ENCODE results near the gene ABCG4. TPM values are rescaled to one million over a fixed set of nuclear protein-coding genes. Genes with fewer than 3 reads are reported as not detected.

ABCG4 gene
- total RNA-seq, 1 experiment from 2014 or later: 1.9 TPM

- no peak for TF ChIP-seq CTCF (IDR thresholded peaks at IDR 0.05 in 2 of 3, conservative IDR thresholded peaks at IDR 0.05 in 1 of 3; ENCODE audit: borderline replicate concordance in 1 of 3, insufficient read depth in 1 of 3, low read depth in 2 of 3, low read length in 2 of 3)
- TF ChIP-seq CBX3 (IDR thresholded peaks at IDR 0.05; ENCODE audit: low read depth): no peak
- TF ChIP-seq ZNF274 (IDR thresholded peaks at IDR 0.05; ENCODE audit: low read depth, low read length): no peak
- TF ChIP-seq SIN3A (IDR thresholded peaks at IDR 0.05; ENCODE audit: low read depth): no peak
- no peak for TF ChIP-seq MAX (IDR thresholded peaks at IDR 0.05)
- no peak for TF ChIP-seq ZBTB33 (IDR thresholded peaks at IDR 0.05; ENCODE audit: extremely low read depth, insufficient replicate concordance, low read length)
- TF ChIP-seq SRF (IDR thresholded peaks at IDR 0.05; ENCODE audit: low read depth): no peak
These were observed 58.6 kb downstream of the ABCG4 start (continued) for GRCh38 chr11:119207415-119207960.

DNA sequence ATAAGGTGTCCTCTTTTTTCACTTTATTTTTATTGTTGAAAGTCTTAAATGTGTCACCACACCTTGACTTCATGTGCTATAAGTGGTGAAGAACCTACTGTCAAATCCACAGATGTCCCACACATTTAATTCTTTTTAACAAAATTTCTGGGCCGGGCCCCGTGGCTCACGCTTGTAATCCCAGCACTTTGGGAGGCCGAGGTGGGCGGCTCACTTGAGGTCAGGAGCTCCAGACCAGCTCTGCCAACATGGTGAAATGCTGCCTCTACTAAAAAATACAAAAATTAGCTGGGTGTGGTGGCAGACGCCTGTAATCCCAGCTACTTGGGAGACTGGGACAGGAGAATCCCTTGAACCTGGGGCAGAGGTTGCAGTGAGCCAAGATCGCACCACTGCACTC, 60.3 kb downstream of the ABCG4 start:
- DNase-seq (ENCODE audit: low read depth, low spot score) (no peak), ATAC-seq (no peak)
- POLR2A ChIA-PET: no interaction called here
- Histone ChIP-seq H3K9me2 (ENCODE audit: insufficient read depth) (no peaks in the 10 kb centered on the region), H4K20me1 (ENCODE audit: insufficient read depth) (no peaks in the 10 kb centered on the region), H3K4me2 (ENCODE audit: low read length) (no peak overlapping the region), H2AFZ (ENCODE audit: low read depth, low read length, poor library complexity, severe bottlenecking) (no peak overlapping the region), H3K79me2 (ENCODE audit: insufficient read depth, low read length) (peaks cover 66% of the 10 kb centered on the region), H3K36me3 (ENCODE audit: control insufficient read depth in 1 of 2, insufficient read depth in 2 of 2, low read length in 2 of 2) (no peaks in the 10 kb centered on the region), H3K9me3 (ENCODE audit: control insufficient read depth in 1 of 2, insufficient read depth in 1 of 2, low read depth in 1 of 2, low read length in 2 of 2) (no peaks in the 10 kb centered on the region), H3K4me1 (ENCODE audit: control insufficient read depth in 1 of 2, insufficient read depth in 2 of 2, low read length in 2 of 2) (peaks cover 10 to 16% of the 10 kb centered on the region in 2 experiments), H3K9ac (ENCODE audit: low read length) (no peak overlapping the region), H3K27me3 (ENCODE audit: insufficient read depth, low read length) (no peaks in the 10 kb centered on the region), H3K27ac (ENCODE audit: low read depth, low read length) (no peak overlapping the region), H3K4me3 (replicated peaks in 1 of 2; ENCODE audit: low read depth in 1 of 2, low read length in 2 of 2) (no peak overlapping the region)
- intact Hi-C loops (cut with micrococcal nuclease): loop anchor here (5.0 kb wide), 1 partner anchor 263 kb away; no protein-coding TSS in a partner anchor
- CTCF ChIA-PET: no interaction called here
- RAD21 ChIA-PET (ENCODE audit: low non-redundant PET in 1 of 2, low total read pairs in 2 of 2, uncharacterized antibody in 2 of 2, unreplicated experiment in 2 of 2): no interaction called here
- BruUV-seq (replicated peaks): no TSS peak
- TF ChIP-seq ZBTB33 (IDR thresholded peaks at IDR 0.05; ENCODE audit: extremely low read depth, insufficient replicate concordance, low read length) (no peak), EGR1 (IDR thresholded peaks at IDR 0.05; ENCODE audit: low read depth) (no peak), POLR2AphosphoS5 (IDR thresholded peaks at IDR 0.05; ENCODE audit: low read depth, low read length) (no peak), MAX (IDR thresholded peaks at IDR 0.05) (no peak), CEBPB (IDR thresholded peaks at IDR 0.05; ENCODE audit: low read depth) (no peak), CTCF (IDR thresholded peaks at IDR 0.05 in 2 of 3, conservative IDR thresholded peaks at IDR 0.05 in 1 of 3; ENCODE audit: borderline replicate concordance in 1 of 3, insufficient read depth in 1 of 3, low read depth in 2 of 3, low read length in 2 of 3) (no peak)
